ENCODE results near the gene CARD11.

DNA sequence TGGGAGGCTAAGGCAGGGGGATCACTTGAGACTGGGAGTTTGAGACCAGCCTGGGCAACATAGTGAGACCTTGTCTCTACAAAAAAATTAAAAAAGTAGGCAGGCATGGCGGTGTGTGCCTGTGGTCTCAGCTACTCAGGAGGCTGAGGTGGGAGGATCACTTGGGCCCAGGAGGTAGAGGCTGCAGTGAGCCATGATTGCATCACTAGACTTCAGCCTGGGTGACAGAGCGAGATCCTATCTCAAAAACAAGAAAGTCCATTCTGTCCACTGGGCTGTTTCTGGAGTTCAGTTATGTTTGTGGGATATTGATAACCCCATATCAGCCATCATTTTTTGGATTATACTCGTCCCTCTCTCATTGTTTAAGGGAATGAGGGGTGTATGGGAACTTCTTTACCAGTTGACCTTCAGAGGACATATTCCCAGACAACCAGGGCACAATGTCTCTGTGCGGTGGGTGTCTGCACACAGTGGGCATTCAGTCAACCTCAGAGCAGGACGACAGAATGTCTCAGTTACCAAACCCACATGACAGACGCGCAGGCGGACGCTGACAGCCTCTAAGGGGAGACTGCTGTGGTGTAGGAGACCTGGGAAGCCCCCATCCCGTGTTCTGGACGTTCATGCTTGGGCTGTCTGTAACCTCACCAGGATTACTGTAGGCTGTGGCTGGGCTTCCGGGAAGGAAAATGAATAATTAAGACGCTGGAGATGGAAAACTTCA lies 69.4 kb downstream of the CARD11 start:
- TF ChIP-seq, protein P1, sequence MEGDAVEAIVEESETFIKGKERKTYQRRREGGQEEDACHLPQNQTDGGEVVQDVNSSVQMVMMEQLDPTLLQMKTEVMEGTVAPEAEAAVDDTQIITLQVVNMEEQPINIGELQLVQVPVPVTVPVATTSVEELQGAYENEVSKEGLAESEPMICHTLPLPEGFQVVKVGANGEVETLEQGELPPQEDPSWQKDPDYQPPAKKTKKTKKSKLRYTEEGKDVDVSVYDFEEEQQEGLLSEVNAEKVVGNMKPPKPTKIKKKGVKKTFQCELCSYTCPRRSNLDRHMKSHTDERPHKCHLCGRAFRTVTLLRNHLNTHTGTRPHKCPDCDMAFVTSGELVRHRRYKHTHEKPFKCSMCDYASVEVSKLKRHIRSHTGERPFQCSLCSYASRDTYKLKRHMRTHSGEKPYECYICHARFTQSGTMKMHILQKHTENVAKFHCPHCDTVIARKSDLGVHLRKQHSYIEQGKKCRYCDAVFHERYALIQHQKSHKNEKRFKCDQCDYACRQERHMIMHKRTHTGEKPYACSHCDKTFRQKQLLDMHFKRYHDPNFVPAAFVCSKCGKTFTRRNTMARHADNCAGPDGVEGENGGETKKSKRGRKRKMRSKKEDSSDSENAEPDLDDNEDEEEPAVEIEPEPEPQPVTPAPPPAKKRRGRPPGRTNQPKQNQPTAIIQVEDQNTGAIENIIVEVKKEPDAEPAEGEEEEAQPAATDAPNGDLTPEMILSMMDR (IDR thresholded peaks at IDR 0.05; ENCODE audit: poor library complexity, severe bottlenecking), result no peak
- TF ChIP-seq EZH2 (IDR thresholded peaks at IDR 0.05; ENCODE audit: borderline replicate concordance, insufficient read depth, low read length, poor library complexity, severe bottlenecking) (no peak), MXI1 (conservative IDR thresholded peaks at IDR 0.05; ENCODE audit: poor library complexity, severe bottlenecking) (no peak)
